Body of pancreas (tissue), 4 donors: ENCODE data around the gene NSL1. TPM values are rescaled to one million over a fixed set of nuclear protein-coding genes. Genes with fewer than 3 reads are reported as not detected.

Experiments used
- ATAC-seq: fragments of 150-250 bp; one replicate; pipeline ENCODE4 v1.9.1; 2016
- DNase-seq, 4 donors: peaks; one replicate each; pipeline ENCODE4 v3.0.0-alpha.2; 2019
- H3K27ac ChIP-seq, 4 donors: fragments of 200-600 bp; sonication (generic); 1 replicate in 3 of 4; 2 replicates in 1 of 4; pipeline versions ENCODE4 v1.5.1 to v1.6.1; 2016 to 2019; ENCODE audit warnings: mild to moderate bottlenecking in 1 of 4, mixed read lengths in 1 of 4, moderate library complexity in 1 of 4
- H3K27me3 ChIP-seq, 2 donors: fragments of 200-600 bp; sonication (generic); one replicate each; pipeline ENCODE4 v1.6.0; 2016; ENCODE audit warnings: mild to moderate bottlenecking in 1 of 2
- H3K36me3 ChIP-seq, 2 donors: fragments of 200-600 bp; sonication (generic); replicated peaks in 1 of 2; 2 replicates each; pipeline ENCODE4 v1.5.1; 2016; ENCODE audit warnings: low read depth in 2 of 2; ENCODE audit not compliant: insufficient read depth in 1 of 2
- H3K4me1 ChIP-seq: fragments of 200-600 bp; sonication (generic); one replicate; pipeline ENCODE4 v1.6.0; 2016
- H3K4me3 ChIP-seq, 2 donors: fragments of 200-600 bp; sonication (generic); 1 replicate in 1 of 2; 2 replicates in 1 of 2; pipeline ENCODE4 v1.5.1; 2016 to 2019
- H3K9me3 ChIP-seq, 3 donors: fragments of 200-600 bp; sonication (generic); 1 replicate in 2 of 3; 2 replicates in 1 of 3; pipeline ENCODE4 v1.5.1; 2016
- POLR2A ChIP-seq, 3 donors: fragments of 450-650 bp; IDR thresholded peaks; one replicate each; pipeline ENCODE4 v1.6.1; 2016; ENCODE audit warnings: antibody characterized with exemption in 3 of 3, mild to moderate bottlenecking in 2 of 3
- WGBS, 2 donors: methylation state at CpG; one replicate each; pipeline ENCODE4 v1.1.5; 2017; 5-methylcytosine and 5-hydroxymethylcytosine counted together
- intact Hi-C: fragments of 100-400 bp; cut with DNase I; formaldehyde crosslinking; loops from one replicate; pipeline ENCODE4 v1.15.1; 2023
- total RNA-seq, 2 donors: library from RNA; depleted of rRNA; stranded (reverse); fragments of >200 nt; gene quantifications; one replicate each; pipeline ENCODE4 v1.1.0, GENCODE V29; 2016
- TF ChIP-seq, protein P1 (sequence below), 7 experiments: fragments of 450-650 bp in 4 of 7; fragments of 200-600 bp in 3 of 7; sonication (generic) in 3 of 7; IDR thresholded peaks; one replicate each; pipeline ENCODE4 v1.5.1; 2016 to 2019; ENCODE audit warnings: antibody characterized with exemption in 7 of 7

Gene NSL1
- total RNA-seq, 2 donors from 2014 or later, result 13.8 to 35.8 TPM

DNA sequence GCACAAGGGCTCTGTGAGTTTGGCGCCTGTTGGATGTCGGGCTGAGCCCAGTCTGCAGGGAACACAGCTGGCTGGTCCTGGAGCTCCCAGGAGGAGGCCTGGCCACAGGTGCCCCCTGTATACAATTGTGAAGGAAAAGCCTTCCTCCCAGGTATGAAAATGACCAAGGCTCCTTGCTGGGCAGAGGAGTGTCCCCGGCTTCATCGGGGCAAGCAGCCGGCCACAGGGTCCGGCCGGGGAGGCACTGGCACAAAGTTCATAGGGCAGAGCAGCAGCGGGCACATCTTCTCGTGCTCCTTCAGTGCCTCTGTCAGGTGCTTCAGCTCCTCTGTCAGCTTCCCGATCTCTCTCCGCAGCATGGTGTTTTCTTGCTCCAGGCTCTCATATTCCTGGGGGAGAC, 105.0 kb downstream of the NSL1 start:
- no peaks in the 10 kb centered on the region for H3K4me1 ChIP-seq
- WGBS, 2 donors, result 85 to 90% methylated on average over 9 to 11 of the region's 11 CpGs
- no peak overlapping the region for H3K4me3 ChIP-seq
- no peaks in the 10 kb centered on the region for H3K36me3 ChIP-seq
- H3K27ac ChIP-seq, result no peak overlapping the region
- intact Hi-C loops, result no loop called here
- H3K9me3 ChIP-seq, result no peaks in the 10 kb centered on the region
- no peak for ATAC-seq
- DNase-seq, result no peak
- H3K27me3 ChIP-seq, result no peaks in the 10 kb centered on the region
- TF ChIP-seq, protein P1, sequence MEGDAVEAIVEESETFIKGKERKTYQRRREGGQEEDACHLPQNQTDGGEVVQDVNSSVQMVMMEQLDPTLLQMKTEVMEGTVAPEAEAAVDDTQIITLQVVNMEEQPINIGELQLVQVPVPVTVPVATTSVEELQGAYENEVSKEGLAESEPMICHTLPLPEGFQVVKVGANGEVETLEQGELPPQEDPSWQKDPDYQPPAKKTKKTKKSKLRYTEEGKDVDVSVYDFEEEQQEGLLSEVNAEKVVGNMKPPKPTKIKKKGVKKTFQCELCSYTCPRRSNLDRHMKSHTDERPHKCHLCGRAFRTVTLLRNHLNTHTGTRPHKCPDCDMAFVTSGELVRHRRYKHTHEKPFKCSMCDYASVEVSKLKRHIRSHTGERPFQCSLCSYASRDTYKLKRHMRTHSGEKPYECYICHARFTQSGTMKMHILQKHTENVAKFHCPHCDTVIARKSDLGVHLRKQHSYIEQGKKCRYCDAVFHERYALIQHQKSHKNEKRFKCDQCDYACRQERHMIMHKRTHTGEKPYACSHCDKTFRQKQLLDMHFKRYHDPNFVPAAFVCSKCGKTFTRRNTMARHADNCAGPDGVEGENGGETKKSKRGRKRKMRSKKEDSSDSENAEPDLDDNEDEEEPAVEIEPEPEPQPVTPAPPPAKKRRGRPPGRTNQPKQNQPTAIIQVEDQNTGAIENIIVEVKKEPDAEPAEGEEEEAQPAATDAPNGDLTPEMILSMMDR (IDR thresholded peaks at IDR 0.05), result no peak
- TF ChIP-seq POLR2A (IDR thresholded peaks at IDR 0.05), result no peak

DNA sequence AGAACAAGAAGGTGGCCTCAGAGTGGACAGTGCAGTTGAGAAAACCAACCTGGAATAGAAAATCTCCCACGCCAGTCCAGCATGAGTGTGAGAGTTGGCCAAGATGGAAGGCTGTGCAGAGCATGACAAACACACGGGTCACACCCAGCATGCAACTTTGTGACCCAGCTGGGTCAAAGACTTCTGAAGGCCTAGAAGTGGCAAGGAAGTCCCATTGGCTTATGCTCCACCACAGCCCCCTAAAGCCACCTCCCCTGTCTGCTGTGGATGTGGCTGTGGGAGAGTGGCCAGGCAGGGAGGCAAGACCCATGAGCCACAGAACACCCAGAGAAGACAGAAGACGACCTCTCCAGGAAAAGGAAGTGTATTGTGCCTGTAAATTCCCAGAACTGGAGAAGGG, 105.5 kb downstream of the NSL1 start:
- intact Hi-C loops, result no loop called here
- H3K27ac ChIP-seq, result no peak overlapping the region
- DNase-seq, result no peak
- WGBS, 2 donors, result 69 to 77% methylated on average over 2 to 3 of the region's 3 CpGs
- no peaks in the 10 kb centered on the region for H3K4me1 ChIP-seq
- no peak overlapping the region for H3K4me3 ChIP-seq
- no peaks in the 10 kb centered on the region for H3K27me3 ChIP-seq
- no peaks in the 10 kb centered on the region for H3K9me3 ChIP-seq
- no peaks in the 10 kb centered on the region for H3K36me3 ChIP-seq
- ATAC-seq, result no peak
- TF ChIP-seq, protein P1 (IDR thresholded peaks at IDR 0.05), result no peak
- TF ChIP-seq POLR2A (IDR thresholded peaks at IDR 0.05), result no peak

GRCh38 chr1:212685429-212685828, 106.1 kb downstream of the NSL1 start:
- TF ChIP-seq, protein P1 (IDR thresholded peaks at IDR 0.05), result no peak
- no peak for TF ChIP-seq POLR2A (IDR thresholded peaks at IDR 0.05)
- no peak for ATAC-seq
- intact Hi-C loops, result no loop called here

DNA sequence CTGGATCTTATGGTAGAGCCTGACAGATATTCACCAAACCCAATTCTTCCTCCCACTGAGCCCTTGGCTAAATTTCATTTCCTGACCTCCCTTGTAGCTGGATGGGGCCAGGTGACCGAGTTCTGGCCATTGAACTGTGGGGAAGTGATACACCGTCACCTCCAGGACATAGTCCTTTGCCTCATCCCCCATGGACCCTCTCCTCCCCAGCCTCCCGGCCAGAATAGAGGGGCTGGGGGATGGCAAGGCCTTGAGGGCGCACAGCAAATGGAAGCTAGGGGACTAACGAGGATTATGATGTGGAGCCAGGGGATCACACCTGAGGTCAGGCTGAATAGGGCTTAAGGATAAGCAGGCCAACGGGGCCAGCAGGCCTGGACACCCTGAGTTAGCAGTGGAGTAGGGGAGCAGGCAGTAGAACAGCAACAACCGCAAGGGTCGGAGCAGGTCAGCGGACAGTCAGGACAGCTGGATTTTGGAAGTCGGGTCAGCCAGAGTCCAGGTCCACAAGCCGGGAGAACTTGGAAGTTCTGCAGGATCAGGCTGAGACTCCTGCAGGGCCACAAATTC, 107.0 kb downstream of the NSL1 start:
- intact Hi-C loops, result no loop called here
- Histone ChIP-seq H3K4me1 (no peaks in the 10 kb centered on the region), H3K9me3 (no peaks in the 10 kb centered on the region), H3K4me3 (no peak overlapping the region), H3K27me3 (no peaks in the 10 kb centered on the region), H3K36me3 (no peaks in the 10 kb centered on the region), H3K27ac (no peak overlapping the region)
- ATAC-seq, result no peak
- 89 to 92% methylated on average over 11 of the region's 11 CpGs for WGBS, 2 donors
- DNase-seq, result no peak
- TF ChIP-seq, protein P1 (IDR thresholded peaks at IDR 0.05), result no peak
- no peak for TF ChIP-seq POLR2A (IDR thresholded peaks at IDR 0.05)

More at GRCh38 chr1:212685429-212685828, 106.1 kb downstream of the NSL1 start:
- no peak overlapping the region for H3K27ac ChIP-seq
- 41 to 55% methylated on average over 2 of the region's 2 CpGs for WGBS, 2 donors
- no peaks in the 10 kb centered on the region for H3K27me3 ChIP-seq
- DNase-seq, result no peak
- no peak overlapping the region for H3K4me3 ChIP-seq
- H3K9me3 ChIP-seq, result no peaks in the 10 kb centered on the region
- no peaks in the 10 kb centered on the region for H3K4me1 ChIP-seq
- no peaks in the 10 kb centered on the region for H3K36me3 ChIP-seq

- no peak overlapping the region for H3K27ac ChIP-seq
- no peak overlapping the region for H3K4me3 ChIP-seq
- no peaks in the 10 kb centered on the region for H3K9me3 ChIP-seq
- H3K4me1 ChIP-seq, result no peaks in the 10 kb centered on the region
- TF ChIP-seq, protein P1 (IDR thresholded peaks at IDR 0.05), result no peak
- no peak for TF ChIP-seq POLR2A (IDR thresholded peaks at IDR 0.05)
- DNase-seq, result no peak
- H3K36me3 ChIP-seq, result no peaks in the 10 kb centered on the region
- no peaks in the 10 kb centered on the region for H3K27me3 ChIP-seq
- intact Hi-C loops, result no loop called here
- 60 to 73% methylated on average over 6 of the region's 6 CpGs for WGBS, 2 donors
- no peak for ATAC-seq
Observed at GRCh38 chr1:212684076-212684475, 107.5 kb downstream of the NSL1 start.
